IMR-90 (cell line): ENCODE measurements around the gene PTGR1. TPM values are rescaled to one million over a fixed set of nuclear protein-coding genes. Genes with fewer than 3 reads are reported as not detected.

Source experiments
- ATAC-seq: fragments of 200-7000 bp; cut with Tn5 transposase; 2 replicates; pipeline ENCODE4 v1.9.1; 2020; ENCODE audit warnings: low read depth, mild to moderate bottlenecking, moderate library complexity
- BruUV-seq: library from RNA; stranded (reverse); fragments of 400-500 nt; replicated peaks from 2 replicates; lab custom pipeline; 2021; lab: Mats Ljungman, UMichigan
- CTCF ChIA-PET: fragments of 300-600 bp; formaldehyde crosslinking; extraction: SDS; loops from one replicate; lab custom pipeline; 2021; ENCODE audit warnings: antibody characterized with exemption; lab: Yijun Ruan, JAX
- POLR2A ChIA-PET: fragments of 300-600 bp; sonication (Branson Sonifier 250); formaldehyde crosslinking; loops from one replicate; lab custom pipeline; 2022; ENCODE audit warnings: antibody characterized with exemption; ENCODE audit not compliant: unreplicated experiment; lab: Charles Lee
- DNase-seq: peaks from one replicate; pipeline ENCODE4 v3.0.0; 2013
- H2AFZ ChIP-seq: replicated peaks from 2 replicates; pipeline ENCODE3; 2013; ENCODE audit warnings: low read length, mild to moderate bottlenecking; ENCODE audit not compliant: poor library complexity
- H2AK5ac ChIP-seq: 2 replicates; pipeline ENCODE4 v1.6.1; 2013; ENCODE audit warnings: low read depth, low read length, inconsistent platforms
- H2AK9ac ChIP-seq: replicated peaks from 2 replicates; pipeline ENCODE3; 2013; ENCODE audit warnings: mild to moderate bottlenecking, low read depth, low read length, moderate library complexity; ENCODE audit not compliant: poor library complexity
- H2BK120ac ChIP-seq: 2 replicates; pipeline ENCODE4 v1.6.1; 2013; ENCODE audit warnings: low read depth, low read length, inconsistent platforms
- H2BK15ac ChIP-seq: 3 replicates; pipeline ENCODE4 v1.6.1; 2013; ENCODE audit warnings: low read depth, low read length, inconsistent platforms
- H2BK20ac ChIP-seq: 2 replicates; pipeline ENCODE4 v1.6.1; 2013; ENCODE audit warnings: low read depth, mild to moderate bottlenecking, inconsistent platforms, low read length, moderate library complexity
- H2BK5ac ChIP-seq: 2 replicates; pipeline ENCODE4 v1.6.1; 2013; ENCODE audit warnings: mild to moderate bottlenecking, low read depth, low read length, inconsistent platforms; ENCODE audit not compliant: poor library complexity, severe bottlenecking
- H3K14ac ChIP-seq: replicated peaks from 2 replicates; pipeline ENCODE4 v1.6.1; 2013; ENCODE audit warnings: low read depth, low read length, inconsistent platforms
- H3K18ac ChIP-seq: 2 replicates; pipeline ENCODE4 v1.6.1; 2013; ENCODE audit warnings: low read depth, low read length, control low read depth
- H3K23ac ChIP-seq: 2 replicates; pipeline ENCODE4 v1.6.1; 2013; ENCODE audit warnings: low read depth, low read length, inconsistent platforms
- H3K27ac ChIP-seq: 2 replicates; pipeline ENCODE4 v1.5.1; 2013; ENCODE audit warnings: mild to moderate bottlenecking, control low read depth, low read length; ENCODE audit not compliant: insufficient read depth
- H3K27me3 ChIP-seq: 2 replicates; pipeline ENCODE4 v1.6.1; 2013; ENCODE audit warnings: low read length; ENCODE audit not compliant: control insufficient read depth, insufficient read depth
- H3K36me3 ChIP-seq: 2 replicates; pipeline ENCODE4 v1.6.1; 2013; ENCODE audit warnings: low read length, mixed read lengths; ENCODE audit not compliant: control insufficient read depth, insufficient read depth
- H3K4ac ChIP-seq: 2 replicates; pipeline ENCODE4 v1.6.1; 2013; ENCODE audit warnings: low read depth, low read length, inconsistent platforms
- H3K4me1 ChIP-seq: 2 replicates; pipeline ENCODE4 v1.6.1; 2013; ENCODE audit warnings: low read length, mixed read lengths; ENCODE audit not compliant: control insufficient read depth, insufficient read depth
- H3K4me2 ChIP-seq: 2 replicates; pipeline ENCODE4 v1.6.1; 2013; ENCODE audit warnings: low read depth, mild to moderate bottlenecking, control low read depth, low read length, moderate library complexity
- H3K4me3 ChIP-seq: 2 replicates; pipeline ENCODE4 v1.5.1; 2013; ENCODE audit warnings: low read depth, mild to moderate bottlenecking, control low read depth, low read length, moderate library complexity; ENCODE audit not compliant: insufficient read depth
- H3K56ac ChIP-seq: 2 replicates; pipeline ENCODE4 v1.6.1; 2013; ENCODE audit warnings: low read length, inconsistent platforms; ENCODE audit not compliant: insufficient read depth; ENCODE audit errors: extremely low read depth
- H3K79me1 ChIP-seq, 2 experiments: 2 replicates each; pipeline ENCODE4 v1.6.1; 2013; ENCODE audit warnings: low read length in 2 of 2, inconsistent platforms in 1 of 2, low read depth in 1 of 2
- H3K9ac ChIP-seq: 2 replicates; pipeline ENCODE4 v1.6.1; 2013; ENCODE audit warnings: low read depth, low read length, control low read depth
- H3K9me1 ChIP-seq: 2 replicates; pipeline ENCODE4 v1.6.1; 2013; ENCODE audit warnings: low read length, inconsistent platforms; ENCODE audit not compliant: insufficient read depth
- H3K9me3 ChIP-seq: 2 replicates; pipeline ENCODE4 v1.6.1; 2013; ENCODE audit warnings: low read length; ENCODE audit not compliant: control insufficient read depth, insufficient read depth
- H4K20me1 ChIP-seq: 2 replicates; pipeline ENCODE4 v1.6.1; 2013; ENCODE audit warnings: low read length, inconsistent platforms; ENCODE audit not compliant: insufficient read depth
- H4K5ac ChIP-seq: 2 replicates; pipeline ENCODE4 v1.6.1; 2013; ENCODE audit warnings: mild to moderate bottlenecking, low read depth, low read length, control low read depth
- H4K8ac ChIP-seq, 2 experiments: 2 replicates each; pipeline ENCODE4 v1.6.1; 2013; ENCODE audit warnings: low read depth in 2 of 2, low read length in 2 of 2, control low read depth in 1 of 2, inconsistent platforms in 1 of 2
- H4K91ac ChIP-seq: 2 replicates; pipeline ENCODE4 v1.6.1; 2013; ENCODE audit warnings: low read depth, low read length, inconsistent platforms; ENCODE audit not compliant: insufficient read depth
- FOS ChIP-seq: fragments of 150-350 bp; IDR thresholded peaks from 2 replicates; pipeline ENCODE4 v1.6.1; 2016; ENCODE audit warnings: low read depth, low read length
- MAFK ChIP-seq: IDR thresholded peaks from 2 replicates; pipeline ENCODE4 v1.6.1; 2012; ENCODE audit warnings: low read depth, low read length, improper control_type of control experiment
- NFE2L2 ChIP-seq: fragments of 150-350 bp; IDR thresholded peaks from 2 replicates; pipeline ENCODE4 v1.6.1; 2016; ENCODE audit warnings: low read depth, mild to moderate bottlenecking, low read length
- WGBS, 2 experiments: methylation state at CpG; one replicate each; pipeline versions ENCODE4 v1.1.5 to v1.1.7; 2013; ENCODE audit warnings: missing lambda C conversion rate in 2 of 2; ENCODE audit not compliant: insufficient read length in 1 of 2; ENCODE audit errors: extremely low coverage in 2 of 2; 5-methylcytosine and 5-hydroxymethylcytosine counted together
- dilution Hi-C: fragments of 300-500 bp; cut with HindIII; formaldehyde crosslinking; loops from one replicate; pipeline ENCODE4 v1.14.3; 2018; ENCODE audit warnings: low sequenced_read_pairs; ENCODE audit not compliant: unreplicated experiment
- in situ Hi-C: fragments of 300-500 bp; cut with MboI; formaldehyde crosslinking; loops from 3 replicates; pipeline ENCODE4 v1.14.3; 2019; ENCODE audit warnings: low sequenced_read_pairs, inconsistent platforms, mixed read lengths
- intact Hi-C: fragments of 100-400 bp; cut with micrococcal nuclease; formaldehyde crosslinking; loops from 2 replicates; pipeline ENCODE4 v1.10.0; 2022
- polyA plus RNA-seq, 3 experiments: library from polyadenylated mRNA; depleted of rRNA; stranded (reverse); fragments of >200 nt; gene quantifications; 2 replicates each; pipeline ENCODE4 v1.2.3, GENCODE V29; 2012; ENCODE audit warnings: low replicate concordance in 1 of 3
- total RNA-seq: library from RNA; depleted of rRNA; stranded (reverse); fragments of >200 nt; gene quantifications from 2 replicates; pipeline ENCODE4 v1.2.3, GENCODE V29; 2012
- TF ChIP-seq, protein P1 (sequence below): fragments of 150-350 bp; IDR thresholded peaks from 2 replicates; pipeline ENCODE4 v1.6.1; 2017; ENCODE audit warnings: mild to moderate bottlenecking, antibody characterized with exemption, low read length, low read depth

Gene PTGR1
- total and polyA plus RNA-seq, 2 of the 4 experiments (the other 2 are of a cell fraction): 45.9 to 72.7 TPM

DNA sequence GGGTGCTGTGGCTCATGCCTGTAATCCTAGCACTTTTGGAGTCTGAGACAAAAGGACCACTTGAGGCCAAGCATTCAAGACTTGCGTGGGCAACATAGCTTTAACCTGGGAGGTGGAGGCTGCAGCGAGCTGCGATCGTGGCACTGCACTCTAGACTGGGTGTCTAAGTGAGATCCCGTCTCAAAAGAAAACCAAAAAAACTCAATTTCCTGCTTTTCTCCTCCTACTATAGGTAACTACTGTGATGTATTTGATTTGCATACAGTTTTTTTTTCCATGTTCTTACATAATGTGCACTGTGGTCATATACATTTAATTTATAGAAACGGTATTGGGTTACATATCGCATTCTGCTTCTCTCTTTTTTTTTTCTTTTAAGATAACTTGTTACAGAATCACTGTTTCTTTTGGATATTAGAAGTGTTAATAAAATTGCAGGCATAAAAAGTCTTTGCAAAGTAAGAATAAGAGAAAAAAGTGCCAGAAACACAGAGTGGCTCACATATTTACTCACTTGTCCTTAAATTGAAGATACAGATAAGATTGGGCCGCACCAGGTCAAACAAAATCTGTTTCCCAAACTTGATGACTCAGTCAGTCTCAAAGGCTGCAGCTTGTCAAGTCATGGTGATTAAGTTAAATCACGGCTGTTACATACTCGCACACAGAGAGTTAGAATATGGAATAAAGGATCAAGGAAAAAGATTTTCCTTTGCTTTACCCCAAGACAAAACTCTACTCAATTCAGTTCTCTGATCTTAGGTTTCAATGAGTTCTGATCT is 2.0 kb upstream of the PTGR1 start:
- in situ Hi-C loops (no loop called here), dilution Hi-C loops (no loop called here), intact Hi-C loops (no loop called here)
- Histone ChIP-seq H3K4me3 (no peak overlapping the region), H3K4me2 (no peak overlapping the region), H4K8ac (no peak overlapping the region), H4K20me1 (no peaks in the 10 kb centered on the region), H3K14ac (no peak overlapping the region), H3K56ac (no peak overlapping the region), H2AK9ac (no peak overlapping the region), H3K9me1 (peaks cover 7% of the 10 kb centered on the region; the same call in 1 of the 2 replicates), H2AK5ac (no peak overlapping the region), H4K5ac (no peak overlapping the region), H3K79me1 (peaks cover 9 to 34% of the 10 kb centered on the region in 2 experiments), H3K9me3 (no peaks in the 10 kb centered on the region), H3K27me3 (no peaks in the 10 kb centered on the region), H2BK5ac (no peak overlapping the region), H2BK120ac (no peak overlapping the region), H3K4me1 (0 out of 2 replicates have a peak, but pooled peaks cover 2% of the 10 kb centered on the region), H3K18ac (no peak overlapping the region), H2BK20ac (no peak overlapping the region), H3K9ac (no peak overlapping the region), H2BK15ac (no peak overlapping the region), H3K4ac (no peak overlapping the region), H2AFZ (no peak overlapping the region), H4K91ac (no peak overlapping the region), H3K36me3 (peaks cover 3% of the 10 kb centered on the region), H3K27ac (no peak overlapping the region), H3K23ac (no peak overlapping the region)
- DNase-seq (peak; percentile 69), ATAC-seq (no peak)
- ChIA-PET CTCF (interaction anchor here (0.5 to 2.5 kb wide), 3 partner anchors 20 to 1114 kb away, joined by 4 to 5 read pairs (median 4); no protein-coding TSS in a partner anchor), POLR2A (no interaction called here)
- BruUV-seq: no TSS peak
- no CpG with 5 or more reads among the region's 10 CpGs for WGBS, 2 experiments
- TF ChIP-seq, protein P1, sequence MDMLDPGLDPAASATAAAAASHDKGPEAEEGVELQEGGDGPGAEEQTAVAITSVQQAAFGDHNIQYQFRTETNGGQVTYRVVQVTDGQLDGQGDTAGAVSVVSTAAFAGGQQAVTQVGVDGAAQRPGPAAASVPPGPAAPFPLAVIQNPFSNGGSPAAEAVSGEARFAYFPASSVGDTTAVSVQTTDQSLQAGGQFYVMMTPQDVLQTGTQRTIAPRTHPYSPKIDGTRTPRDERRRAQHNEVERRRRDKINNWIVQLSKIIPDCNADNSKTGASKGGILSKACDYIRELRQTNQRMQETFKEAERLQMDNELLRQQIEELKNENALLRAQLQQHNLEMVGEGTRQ: no peak
- peak; percentile 42; the same call in 1 of the 2 replicates for TF ChIP-seq FOS
- TF ChIP-seq NFE2L2: peak; percentile 83
- peak; percentile 47; the same call in 1 of the 2 replicates for TF ChIP-seq MAFK
